Prostate gland (tissue), 2 donors: ENCODE measurements around the gene FBXW10.
"Not testable (repeated sequence)": the region's sequence is repeated elsewhere in the genome, so short reads cannot be mapped to it uniquely, and the experiment has no call there.

Source experiments
- POLR2A ChIP-seq: fragments of 450-650 bp; IDR thresholded peaks from one replicate; pipeline ENCODE4 v1.6.1; 2016; ENCODE audit warnings: antibody characterized with exemption, mild to moderate bottlenecking
- POLR2AphosphoS5 ChIP-seq: sonication (generic); formaldehyde crosslinking; IDR thresholded peaks from one replicate; pipeline ENCODE4 v1.6.1; 2017; ENCODE audit warnings: antibody characterized with exemption
- TF ChIP-seq, protein P1 (sequence below), 4 experiments: fragments of 200-600 bp in 2 of 4; fragments of 450-650 bp in 2 of 4; sonication (generic) in 2 of 4; IDR thresholded peaks; 1 replicate in 3 of 4; 2 replicates in 1 of 4; pipeline ENCODE4 v1.5.1; 2016 to 2019; ENCODE audit warnings: antibody characterized with exemption in 4 of 4, mild to moderate bottlenecking in 2 of 4, moderate library complexity in 2 of 4

DNA sequence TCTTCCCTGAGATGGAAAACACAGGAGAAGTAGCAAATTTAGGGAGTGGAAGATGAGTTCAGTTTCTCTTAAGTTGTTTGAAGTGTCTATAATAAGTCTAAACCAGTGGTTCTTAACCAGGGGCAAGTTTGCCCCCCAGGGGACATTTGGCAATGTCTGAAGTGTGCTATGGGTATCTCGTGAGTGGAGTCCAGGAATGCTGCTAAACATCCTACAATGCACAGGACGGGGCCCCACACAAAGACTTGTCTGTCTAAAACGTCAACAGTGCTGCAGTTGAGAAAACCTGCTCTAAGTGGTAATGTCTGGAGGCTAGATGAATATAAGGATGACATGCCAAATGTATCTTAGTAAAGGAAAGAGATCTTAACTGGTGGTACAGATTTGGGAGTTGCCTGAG lies 37.9 kb upstream of the FBXW10 start:
- TF ChIP-seq, protein P1, sequence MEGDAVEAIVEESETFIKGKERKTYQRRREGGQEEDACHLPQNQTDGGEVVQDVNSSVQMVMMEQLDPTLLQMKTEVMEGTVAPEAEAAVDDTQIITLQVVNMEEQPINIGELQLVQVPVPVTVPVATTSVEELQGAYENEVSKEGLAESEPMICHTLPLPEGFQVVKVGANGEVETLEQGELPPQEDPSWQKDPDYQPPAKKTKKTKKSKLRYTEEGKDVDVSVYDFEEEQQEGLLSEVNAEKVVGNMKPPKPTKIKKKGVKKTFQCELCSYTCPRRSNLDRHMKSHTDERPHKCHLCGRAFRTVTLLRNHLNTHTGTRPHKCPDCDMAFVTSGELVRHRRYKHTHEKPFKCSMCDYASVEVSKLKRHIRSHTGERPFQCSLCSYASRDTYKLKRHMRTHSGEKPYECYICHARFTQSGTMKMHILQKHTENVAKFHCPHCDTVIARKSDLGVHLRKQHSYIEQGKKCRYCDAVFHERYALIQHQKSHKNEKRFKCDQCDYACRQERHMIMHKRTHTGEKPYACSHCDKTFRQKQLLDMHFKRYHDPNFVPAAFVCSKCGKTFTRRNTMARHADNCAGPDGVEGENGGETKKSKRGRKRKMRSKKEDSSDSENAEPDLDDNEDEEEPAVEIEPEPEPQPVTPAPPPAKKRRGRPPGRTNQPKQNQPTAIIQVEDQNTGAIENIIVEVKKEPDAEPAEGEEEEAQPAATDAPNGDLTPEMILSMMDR (IDR thresholded peaks at IDR 0.05) = not testable (repeated sequence)
- not testable (repeated sequence) for TF ChIP-seq POLR2A, POLR2AphosphoS5
